ENCODE results near the gene RAB2B. TPM values are rescaled to one million over a fixed set of nuclear protein-coding genes. Genes with fewer than 3 reads are reported as not detected.
A peak's percentile ranks its signal among the peaks of the same experiment; 100 is the strongest.

RAB2B gene
- total and polyA plus RNA-seq, 4 donors = 14.8 to 42.7 (median 20.4) TPM

DNA sequence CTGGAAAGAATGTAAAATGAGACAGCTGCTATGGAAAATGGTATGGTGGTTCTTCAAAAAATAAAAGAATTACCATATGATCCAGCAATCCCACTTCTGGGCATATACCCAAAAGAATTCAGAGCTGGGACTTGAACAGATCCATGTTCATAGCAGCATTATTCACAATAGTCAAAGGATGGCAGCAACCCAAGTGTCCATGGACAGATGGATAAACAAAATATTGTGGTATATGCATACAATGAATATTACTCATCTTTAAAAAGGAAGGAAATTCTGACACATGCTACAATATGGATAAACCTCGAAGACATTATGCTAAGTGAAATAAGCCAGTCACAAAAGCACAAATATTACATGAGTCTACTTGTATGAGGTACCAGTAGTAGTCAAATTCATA is 9.1 kb downstream of the RAB2B start:
- H3K9ac ChIP-seq (ENCODE audit: insufficient read depth in 1 of 2, low read length in 2 of 2) = no peak overlapping the region
- 65 to 69% methylated on average over 1 of the region's 1 CpG for WGBS, 2 donors
- no peak for DNase-seq
- H3K4me3 ChIP-seq = no peak overlapping the region
- H3K4me1 ChIP-seq (ENCODE audit: control insufficient read depth in 5 of 5, insufficient read depth in 5 of 5, low read length in 5 of 5) = no peaks in the 10 kb centered on the region
- H3K9me3 ChIP-seq (ENCODE audit: control insufficient read depth in 4 of 4, insufficient read depth in 3 of 4, low read length in 3 of 4) = no peaks in the 10 kb centered on the region
- peaks cover 10 to 33% (median 16%) of the 10 kb centered on the region in 4 donors for H3K36me3 ChIP-seq (ENCODE audit: control insufficient read depth in 4 of 4, insufficient read depth in 4 of 4, low read length in 4 of 4)
- no peak for ATAC-seq (ENCODE audit: insufficient read depth, low FRiP score)
- TF ChIP-seq, protein P1, sequence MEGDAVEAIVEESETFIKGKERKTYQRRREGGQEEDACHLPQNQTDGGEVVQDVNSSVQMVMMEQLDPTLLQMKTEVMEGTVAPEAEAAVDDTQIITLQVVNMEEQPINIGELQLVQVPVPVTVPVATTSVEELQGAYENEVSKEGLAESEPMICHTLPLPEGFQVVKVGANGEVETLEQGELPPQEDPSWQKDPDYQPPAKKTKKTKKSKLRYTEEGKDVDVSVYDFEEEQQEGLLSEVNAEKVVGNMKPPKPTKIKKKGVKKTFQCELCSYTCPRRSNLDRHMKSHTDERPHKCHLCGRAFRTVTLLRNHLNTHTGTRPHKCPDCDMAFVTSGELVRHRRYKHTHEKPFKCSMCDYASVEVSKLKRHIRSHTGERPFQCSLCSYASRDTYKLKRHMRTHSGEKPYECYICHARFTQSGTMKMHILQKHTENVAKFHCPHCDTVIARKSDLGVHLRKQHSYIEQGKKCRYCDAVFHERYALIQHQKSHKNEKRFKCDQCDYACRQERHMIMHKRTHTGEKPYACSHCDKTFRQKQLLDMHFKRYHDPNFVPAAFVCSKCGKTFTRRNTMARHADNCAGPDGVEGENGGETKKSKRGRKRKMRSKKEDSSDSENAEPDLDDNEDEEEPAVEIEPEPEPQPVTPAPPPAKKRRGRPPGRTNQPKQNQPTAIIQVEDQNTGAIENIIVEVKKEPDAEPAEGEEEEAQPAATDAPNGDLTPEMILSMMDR (IDR thresholded peaks at IDR 0.05; ENCODE audit: control extremely low read depth, extremely low read depth) = no peak
- no peaks in the 10 kb centered on the region for H3K27me3 ChIP-seq (ENCODE audit: control insufficient read depth in 3 of 3, insufficient read depth in 3 of 3, low read length in 2 of 3)
- no peak overlapping the region for H3K27ac ChIP-seq (ENCODE audit: low read depth in 1 of 2, low read length in 1 of 2)

DNA sequence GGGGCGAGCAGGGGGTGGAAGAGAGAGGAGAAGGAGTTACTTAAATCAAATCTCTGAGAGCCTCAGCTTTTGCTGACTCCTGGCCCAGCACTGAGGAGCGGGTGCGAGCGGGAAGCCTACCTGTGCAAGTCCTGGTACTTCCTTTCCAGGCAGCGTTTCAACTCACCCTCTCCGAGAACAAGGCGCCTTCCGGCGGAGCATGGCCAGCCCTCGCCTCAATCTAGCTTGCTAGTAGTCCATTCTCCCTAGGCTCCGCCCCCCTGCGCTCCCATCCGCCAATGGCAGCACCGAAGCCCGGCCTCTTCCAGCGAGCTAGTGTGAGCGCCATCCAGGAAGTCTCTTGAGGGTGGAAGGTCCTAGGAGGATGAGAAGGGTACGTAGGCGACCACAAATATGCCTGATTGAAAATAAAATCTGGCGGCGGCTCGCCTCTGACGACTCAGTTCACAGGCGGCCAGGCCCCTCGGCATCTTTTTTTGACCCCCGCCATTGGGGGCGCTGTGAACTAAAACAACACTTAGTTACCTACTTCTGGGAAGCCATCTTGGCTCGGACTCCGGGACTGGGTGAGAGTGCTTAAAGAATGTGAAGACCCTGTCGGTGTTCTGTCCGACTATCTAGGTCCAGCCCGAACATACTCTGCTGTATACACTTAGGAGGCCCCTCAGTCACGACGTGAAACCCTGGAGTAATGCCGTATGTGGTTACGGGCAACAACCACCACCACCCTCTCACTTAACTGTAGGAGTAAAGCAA is 20.7 kb downstream of the RAB2B start, which contains the start of gene CHD8:
Gene CHD8 (minus strand): TSS at position 212 of the 756 bp plus-strand sequence. CDS start 24,480 bp downstream, outside the sequence.
- peak; percentile 99 to 100 (median 100) for DNase-seq
- peak within 1 kb of the TSS; percentile 92 for H3K4me3 ChIP-seq
- WGBS, 2 donors = 0% methylated on average over 36 of the region's 36 CpGs

DNA sequence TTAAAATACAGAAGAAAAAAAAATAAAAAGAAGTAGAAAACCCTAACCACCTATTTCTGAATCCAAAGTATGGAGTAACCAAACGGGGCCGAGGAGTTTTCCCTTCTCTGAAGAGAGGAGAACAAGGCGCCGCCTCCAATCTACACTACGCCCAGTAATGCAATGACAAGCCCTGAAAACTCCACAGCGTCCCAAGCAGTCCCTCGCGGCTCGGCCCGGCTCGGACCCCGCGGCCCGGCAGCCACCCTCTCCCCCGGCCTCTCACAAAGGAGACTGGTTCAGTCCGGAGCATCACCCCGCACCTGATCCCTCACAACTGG is 21.2 kb downstream of the RAB2B start:
- no peak for DNase-seq
- WGBS, 2 donors = 1% methylated on average over 17 of the region's 17 CpGs

More for the DNA sequence above, 20.7 kb downstream of the RAB2B start, which contains the start of gene CHD8:
- Histone ChIP-seq H3K27me3 (ENCODE audit: control insufficient read depth in 3 of 3, insufficient read depth in 3 of 3, low read length in 2 of 3) (no peaks in the 10 kb centered on the region), H3K36me3 (ENCODE audit: control insufficient read depth in 4 of 4, insufficient read depth in 4 of 4, low read length in 4 of 4) (peaks cover 3 to 8% (median 5%) of the 10 kb centered on the region in 4 donors), H3K4me1 (ENCODE audit: control insufficient read depth in 5 of 5, insufficient read depth in 5 of 5, low read length in 5 of 5) (peaks cover 2 to 19% (median 8%) of the 10 kb centered on the region in 5 donors), H3K27ac (ENCODE audit: low read depth in 1 of 2, low read length in 1 of 2) (peak within 1 kb of the TSS; percentile 99), H3K9ac (ENCODE audit: insufficient read depth in 1 of 2, low read length in 2 of 2) (peak within 1 kb of the TSS; percentile 96 to 100), H3K9me3 (ENCODE audit: control insufficient read depth in 4 of 4, insufficient read depth in 3 of 4, low read length in 3 of 4) (no peaks in the 10 kb centered on the region)
- TF ChIP-seq, protein P1 (IDR thresholded peaks at IDR 0.05; ENCODE audit: control extremely low read depth, extremely low read depth) = peak; percentile 52
- peak; percentile 99 for ATAC-seq (ENCODE audit: insufficient read depth, low FRiP score)

More for the DNA sequence above, 21.2 kb downstream of the RAB2B start:
- H3K27ac ChIP-seq (ENCODE audit: low read depth in 1 of 2, low read length in 1 of 2) = peak overlapping the region; percentile 87 to 88
- H3K9ac ChIP-seq (ENCODE audit: insufficient read depth in 1 of 2, low read length in 2 of 2) = peak overlapping the region; percentile 42 to 89
- peaks cover 0 to 8% (median 2%) of the 10 kb centered on the region in 4 donors for H3K36me3 ChIP-seq (ENCODE audit: control insufficient read depth in 4 of 4, insufficient read depth in 4 of 4, low read length in 4 of 4)
- peaks cover 2 to 19% (median 8%) of the 10 kb centered on the region in 5 donors for H3K4me1 ChIP-seq (ENCODE audit: control insufficient read depth in 5 of 5, insufficient read depth in 5 of 5, low read length in 5 of 5)
- ATAC-seq (ENCODE audit: insufficient read depth, low FRiP score) = peak; percentile 9
- peak overlapping the region; percentile 92 for H3K4me3 ChIP-seq
- no peaks in the 10 kb centered on the region for H3K9me3 ChIP-seq (ENCODE audit: control insufficient read depth in 4 of 4, insufficient read depth in 3 of 4, low read length in 3 of 4)
- H3K27me3 ChIP-seq (ENCODE audit: control insufficient read depth in 3 of 3, insufficient read depth in 3 of 3, low read length in 2 of 3) = no peaks in the 10 kb centered on the region
- TF ChIP-seq, protein P1 (IDR thresholded peaks at IDR 0.05; ENCODE audit: control extremely low read depth, extremely low read depth) = no peak

All from lung (tissue), 12 donors.